HL-60 (cell line): ENCODE results near the gene MARCHF10.
"Not testable (repeated sequence)": the region's sequence is repeated elsewhere in the genome, so short reads cannot be mapped to it uniquely, and the experiment has no call there.

Experiments
- DNase-seq, 2 experiments: peaks; one replicate each; pipeline ENCODE4 v3.0.0-alpha.2; 2010 to 2020; ENCODE audit warnings: low read depth in 1 of 2, low spot score in 1 of 2
- H3K27ac ChIP-seq: fragments of 250-450 bp; sonication (Bioruptor Pico); replicated peaks from 2 replicates; pipeline ENCODE4 v1.5.1; 2020; ENCODE audit warnings: mild to moderate bottlenecking, moderate library complexity
- H3K27me3 ChIP-seq: fragments of 250-450 bp; sonication (Bioruptor Pico); 2 replicates; pipeline ENCODE4 v1.5.1; 2021; ENCODE audit warnings: mild to moderate bottlenecking, moderate library complexity; ENCODE audit not compliant: insufficient read depth, poor library complexity, severe bottlenecking
- H3K4me3 ChIP-seq: replicated peaks from 2 replicates; pipeline ENCODE4 v1.5.1; 2011; ENCODE audit warnings: mild to moderate bottlenecking, control low read depth, low read length; ENCODE audit not compliant: insufficient read depth
- CTCF ChIP-seq: IDR thresholded peaks from one replicate; pipeline ENCODE4 v1.5.1; 2011; ENCODE audit warnings: low read length, control low read depth, inconsistent platforms; ENCODE audit not compliant: insufficient read depth
- GABPA ChIP-seq: IDR thresholded peaks from 2 replicates; pipeline ENCODE4 v1.6.1; 2012; ENCODE audit warnings: low read depth
- POLR2AphosphoS5 ChIP-seq: IDR thresholded peaks from 2 replicates; pipeline ENCODE4 v1.6.1; 2012; ENCODE audit warnings: low read depth
- REST ChIP-seq: IDR thresholded peaks from 2 replicates; pipeline ENCODE4 v1.6.1; 2012; ENCODE audit warnings: low read depth; ENCODE audit not compliant: insufficient replicate concordance
- SPI1 ChIP-seq: IDR thresholded peaks from 2 replicates; pipeline ENCODE4 v1.6.1; 2012; ENCODE audit warnings: low read depth, mild to moderate bottlenecking, borderline replicate concordance

Gene MARCHF10

GRCh38 chr17:62832405-62832804 is 24.3 kb upstream of the MARCHF10 start:
- Histone ChIP-seq H3K27ac (no peak overlapping the region), H3K4me3 (no peak overlapping the region), H3K27me3 (no peaks in the 10 kb centered on the region)
- no peak for DNase-seq
- TF ChIP-seq POLR2AphosphoS5, result no peak
- TF ChIP-seq GABPA, result no peak
- no peak for TF ChIP-seq SPI1
- TF ChIP-seq REST, result no peak
- TF ChIP-seq CTCF, result no peak

GRCh38 chr17:62831066-62831465 is 23.0 kb upstream of the MARCHF10 start:
- H3K4me3 ChIP-seq, H3K27me3 ChIP-seq: not testable (repeated sequence)
- peak overlapping the region; percentile 9 for H3K27ac ChIP-seq
- peak; percentile 35 to 68 for DNase-seq
- peak; percentile 76; the same call in 1 of the 2 replicates for TF ChIP-seq SPI1

GRCh38 chr17:62827746-62828485 is 19.8 kb upstream of the MARCHF10 start:
- DNase-seq, result peak; percentile 46 to 47
- peak overlapping the region; percentile 67 for H3K27ac ChIP-seq

GRCh38 chr17:62826956-62827355 is 18.8 kb upstream of the MARCHF10 start:
- Histone ChIP-seq H3K4me3 (no peak overlapping the region), H3K27me3 (no peaks in the 10 kb centered on the region), H3K27ac (peak overlapping the region; percentile 67)
- TF ChIP-seq GABPA (no peak), SPI1 (no peak), POLR2AphosphoS5 (no peak), REST (no peak), CTCF (no peak)
- DNase-seq, result no peak

More at GRCh38 chr17:62827746-62828485, 19.8 kb upstream of the MARCHF10 start:
- H3K4me3 ChIP-seq, result no peak overlapping the region
- TF ChIP-seq SPI1 (peak; percentile 90), REST (no peak)
- H3K27me3 ChIP-seq, result no peaks in the 10 kb centered on the region
